Neural crest cell (in vitro differentiated cells): Measurements from ENCODE around the gene CREM. TPM values are rescaled to one million over a fixed set of nuclear protein-coding genes. Genes with fewer than 3 reads are reported as not detected.
"Not testable (repeated sequence)": the region's sequence is repeated elsewhere in the genome, so short reads cannot be mapped to it uniquely, and the experiment has no call there.

Source experiments
- DNase-seq: peaks from one replicate; pipeline ENCODE4 v3.0.0; 2021; ENCODE audit warnings: low read depth, mixed read lengths, low spot score
- H3K27ac Mint-ChIP-seq: one replicate; pipeline ENCODE4 v1.8.0; 2021; ENCODE audit warnings: mild to moderate bottlenecking, mixed read lengths; ENCODE audit not compliant: unreplicated experiment
- H3K27me3 Mint-ChIP-seq: 2 replicates; pipeline ENCODE4 v1.8.0; 2021; ENCODE audit warnings: low read depth, mild to moderate bottlenecking, mixed read lengths
- H3K36me3 Mint-ChIP-seq: 2 replicates; pipeline ENCODE4 v1.8.0; 2021; ENCODE audit warnings: low read depth, mild to moderate bottlenecking, mixed read lengths
- H3K4me1 Mint-ChIP-seq: 2 replicates; pipeline ENCODE4 v1.8.0; 2021; ENCODE audit warnings: mixed read lengths
- H3K4me3 Mint-ChIP-seq: one replicate; pipeline ENCODE4 v1.8.0; 2021; ENCODE audit warnings: mild to moderate bottlenecking, mixed read lengths
- H3K9me3 Mint-ChIP-seq: 2 replicates; pipeline ENCODE4 v1.8.0; 2021; ENCODE audit warnings: mixed read lengths
- total RNA-seq: library from RNA; stranded (reverse); gene quantifications from 2 replicates; pipeline ENCODE4 v1.2.1, GENCODE V29; 2021
- TF ChIP-seq, protein P1 (sequence below): fragments of 200-600 bp; sonication (generic); conservative IDR thresholded peaks from 2 replicates; pipeline ENCODE4 v1.5.0; 2021; ENCODE audit warnings: antibody characterized with exemption, mild to moderate bottlenecking

Gene CREM
- total RNA-seq, 1 donor from 2014 or later, result 29.6 TPM

DNA sequence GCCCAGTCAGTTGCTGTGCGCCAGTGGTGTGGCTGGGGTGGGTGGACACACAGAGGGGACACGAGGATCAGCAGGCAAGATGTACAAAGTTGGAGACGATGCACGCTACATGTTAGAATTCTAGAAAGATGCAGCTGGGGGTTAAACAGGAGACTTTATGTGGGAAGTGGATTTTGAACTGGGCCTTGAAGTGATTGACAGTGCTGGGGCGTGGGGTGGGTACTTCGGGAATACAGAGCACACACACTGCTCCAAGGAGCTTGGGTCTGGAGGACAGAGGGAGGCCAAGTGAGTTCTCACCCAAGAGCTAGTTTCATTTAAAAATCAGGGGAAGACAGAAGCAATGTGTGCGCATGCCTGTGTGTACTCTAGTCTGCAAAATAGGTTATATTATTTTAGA is 87.1 kb downstream of the CREM start:
- peaks cover 31% of the 10 kb centered on the region for H3K4me1 Mint-ChIP-seq

DNA sequence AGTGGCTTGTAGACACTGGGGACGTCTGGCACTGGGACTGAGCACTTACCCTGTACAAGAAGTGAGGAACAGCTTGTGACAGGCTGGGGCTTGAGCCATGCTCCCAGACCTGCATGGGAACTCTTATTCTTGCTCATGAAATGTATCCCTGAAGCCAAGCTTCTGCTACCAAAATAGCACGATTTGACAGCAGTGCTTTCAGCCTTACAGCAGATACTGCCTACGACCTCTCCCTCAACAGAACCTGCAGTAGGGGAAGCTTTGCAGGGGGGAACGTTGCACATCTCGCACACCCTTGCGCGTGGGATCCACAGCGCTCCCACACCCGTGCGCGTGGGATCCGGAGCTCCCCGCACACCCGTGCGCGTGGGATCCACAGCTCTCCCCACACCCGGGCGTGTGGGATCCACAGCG is 88.0 kb downstream of the CREM start:
- DNase-seq, result no peak
- TF ChIP-seq, protein P1, sequence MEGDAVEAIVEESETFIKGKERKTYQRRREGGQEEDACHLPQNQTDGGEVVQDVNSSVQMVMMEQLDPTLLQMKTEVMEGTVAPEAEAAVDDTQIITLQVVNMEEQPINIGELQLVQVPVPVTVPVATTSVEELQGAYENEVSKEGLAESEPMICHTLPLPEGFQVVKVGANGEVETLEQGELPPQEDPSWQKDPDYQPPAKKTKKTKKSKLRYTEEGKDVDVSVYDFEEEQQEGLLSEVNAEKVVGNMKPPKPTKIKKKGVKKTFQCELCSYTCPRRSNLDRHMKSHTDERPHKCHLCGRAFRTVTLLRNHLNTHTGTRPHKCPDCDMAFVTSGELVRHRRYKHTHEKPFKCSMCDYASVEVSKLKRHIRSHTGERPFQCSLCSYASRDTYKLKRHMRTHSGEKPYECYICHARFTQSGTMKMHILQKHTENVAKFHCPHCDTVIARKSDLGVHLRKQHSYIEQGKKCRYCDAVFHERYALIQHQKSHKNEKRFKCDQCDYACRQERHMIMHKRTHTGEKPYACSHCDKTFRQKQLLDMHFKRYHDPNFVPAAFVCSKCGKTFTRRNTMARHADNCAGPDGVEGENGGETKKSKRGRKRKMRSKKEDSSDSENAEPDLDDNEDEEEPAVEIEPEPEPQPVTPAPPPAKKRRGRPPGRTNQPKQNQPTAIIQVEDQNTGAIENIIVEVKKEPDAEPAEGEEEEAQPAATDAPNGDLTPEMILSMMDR, result no peak
- Mint-ChIP-seq H3K27me3 (no peaks in the 10 kb centered on the region), H3K4me1 (peaks cover 32% of the 10 kb centered on the region), H3K36me3 (no peaks in the 10 kb centered on the region), H3K9me3 (no peaks in the 10 kb centered on the region), H3K27ac (no peak overlapping the region), H3K4me3 (no peak overlapping the region)

More for the DNA sequence above, 87.1 kb downstream of the CREM start:
- TF ChIP-seq, protein P1, result no peak
- H3K36me3 Mint-ChIP-seq, result no peaks in the 10 kb centered on the region
- H3K9me3 Mint-ChIP-seq, result no peaks in the 10 kb centered on the region
- H3K4me3 Mint-ChIP-seq, result no peak overlapping the region
- H3K27ac Mint-ChIP-seq, result no peak overlapping the region
- DNase-seq, result no peak
- no peaks in the 10 kb centered on the region for H3K27me3 Mint-ChIP-seq

DNA sequence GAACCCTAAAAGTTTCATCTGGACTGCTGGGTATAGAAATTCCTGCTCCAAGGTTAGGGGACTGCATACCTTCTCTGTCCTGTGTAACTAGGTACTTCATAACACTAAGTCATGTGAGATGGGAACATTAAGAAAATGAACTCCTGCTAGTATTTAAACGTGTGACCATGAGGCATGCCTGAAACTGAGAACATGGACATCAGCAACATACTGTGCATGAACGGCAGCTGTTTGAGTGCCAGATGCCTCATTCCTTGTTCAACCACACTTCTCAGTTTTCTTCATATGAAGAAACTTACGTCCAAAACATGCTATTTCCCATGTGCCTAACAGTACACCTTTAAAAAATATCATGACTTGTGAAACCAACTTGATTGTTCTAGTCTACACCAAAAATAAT is 88.5 kb downstream of the CREM start:
- Mint-ChIP-seq H3K4me1 (peaks cover 33% of the 10 kb centered on the region), H3K4me3 (no peak overlapping the region), H3K27me3 (no peaks in the 10 kb centered on the region), H3K9me3 (no peaks in the 10 kb centered on the region), H3K36me3 (no peaks in the 10 kb centered on the region), H3K27ac (no peak overlapping the region)
- TF ChIP-seq, protein P1, result no peak
- no peak for DNase-seq

- Mint-ChIP-seq H3K4me1 (peaks cover 27% of the 10 kb centered on the region), H3K4me3 (no peak overlapping the region), H3K27me3 (no peaks in the 10 kb centered on the region), H3K9me3 (no peaks in the 10 kb centered on the region), H3K27ac (no peak overlapping the region), H3K36me3 (no peaks in the 10 kb centered on the region)
- DNase-seq, result no peak
- TF ChIP-seq, protein P1, result no peak
Observed at GRCh38 chr10:35216303-35216905, 89.8 kb downstream of the CREM start.

GRCh38 chr10:35216956-35217355 is 90.3 kb downstream of the CREM start:
- H3K27ac Mint-ChIP-seq, H3K9me3 Mint-ChIP-seq, H3K27me3 Mint-ChIP-seq, H3K4me3 Mint-ChIP-seq, DNase-seq, H3K36me3 Mint-ChIP-seq: not testable (repeated sequence)
- peaks cover 22% of the 10 kb centered on the region for H3K4me1 Mint-ChIP-seq

- TF ChIP-seq, protein P1, result no peak
- peaks cover 21% of the 10 kb centered on the region for H3K4me1 Mint-ChIP-seq
- no peaks in the 10 kb centered on the region for H3K9me3 Mint-ChIP-seq
- no peak overlapping the region for H3K4me3 Mint-ChIP-seq
- DNase-seq, result no peak
- H3K27ac Mint-ChIP-seq, result no peak overlapping the region
- H3K36me3 Mint-ChIP-seq, result no peaks in the 10 kb centered on the region
- no peaks in the 10 kb centered on the region for H3K27me3 Mint-ChIP-seq
Observed at GRCh38 chr10:35217455-35217854, 90.8 kb downstream of the CREM start.
